WTC11 (cell line): Measurements from ENCODE around the gene TNIK. TPM values are rescaled to one million over a fixed set of nuclear protein-coding genes. Genes with fewer than 3 reads are reported as not detected.

ENCODE experiments used
- ATAC-seq: fragments of 200-7000 bp; cut with Tn5 transposase; 2 replicates; pipeline ENCODE4 v1.10.0; 2021; ENCODE audit warnings: mild to moderate bottlenecking, moderate library complexity
- CTCF ChIA-PET: fragments of 300-600 bp; sonication (Branson Sonifier 250); formaldehyde crosslinking; loops from one replicate; lab custom pipeline; 2021; ENCODE audit warnings: antibody characterized with exemption; lab: Charles Lee
- POLR2A ChIA-PET: fragments of 350-600 bp; sonication (Branson Sonifier 250); formaldehyde crosslinking; loops from one replicate; lab custom pipeline; 2021; ENCODE audit warnings: antibody characterized with exemption; lab: Charles Lee
- DNase-seq: peaks from one replicate; pipeline ENCODE4 v3.0.0; 2021; ENCODE audit warnings: low spot score
- H3K27ac Mint-ChIP-seq: 2 replicates; pipeline ENCODE4 v1.8.0; 2021; ENCODE audit warnings: mixed read lengths
- H3K27me3 Mint-ChIP-seq: 2 replicates; pipeline ENCODE4 v1.8.0; 2021; ENCODE audit warnings: low read depth, mild to moderate bottlenecking, moderate library complexity, mixed read lengths
- H3K36me3 Mint-ChIP-seq: 2 replicates; pipeline ENCODE4 v1.8.0; 2021; ENCODE audit warnings: mixed read lengths
- H3K4me1 Mint-ChIP-seq: 2 replicates; pipeline ENCODE4 v1.8.0; 2022; ENCODE audit warnings: mixed read lengths
- H3K4me3 Mint-ChIP-seq: 2 replicates; pipeline ENCODE4 v1.8.0; 2021; ENCODE audit warnings: mild to moderate bottlenecking, moderate library complexity, mixed read lengths
- H3K9me3 Mint-ChIP-seq: 2 replicates; pipeline ENCODE4 v1.8.0; 2021; ENCODE audit warnings: mixed read lengths
- EMX1 ChIP-seq: fragments of 250-450 bp; sonication (Bioruptor Pico); IDR thresholded peaks from 2 replicates; pipeline ENCODE4 v1.8.0; 2021; ENCODE audit warnings: mild to moderate bottlenecking
- GTF2I ChIP-seq: fragments of 250-450 bp; sonication (Bioruptor Pico); conservative IDR thresholded peaks from 2 replicates; pipeline ENCODE4 v1.4.0; 2021; ENCODE audit warnings: mild to moderate bottlenecking
- IRF2 ChIP-seq: sonication (generic); formaldehyde crosslinking; IDR thresholded peaks from 2 replicates; pipeline ENCODE4 v1.8.0; 2022; ENCODE audit warnings: low read depth, missing genetic modification reagents, borderline replicate concordance
- KAT7 ChIP-seq: sonication (generic); formaldehyde crosslinking; IDR thresholded peaks from 2 replicates; pipeline ENCODE4 v1.8.1; 2023; ENCODE audit warnings: missing genetic modification reagents, mild to moderate bottlenecking, borderline replicate concordance
- NFYB ChIP-seq: sonication (generic); formaldehyde crosslinking; conservative IDR thresholded peaks from 2 replicates; pipeline ENCODE4 v1.8.0; 2022; ENCODE audit warnings: low read depth, missing genetic modification reagents
- PRRX2 ChIP-seq: fragments of 250-450 bp; sonication (Bioruptor Pico); IDR thresholded peaks from 2 replicates; pipeline ENCODE4 v1.8.0; 2021; ENCODE audit warnings: mild to moderate bottlenecking
- RELA ChIP-seq: sonication (generic); formaldehyde crosslinking; IDR thresholded peaks from 2 replicates; pipeline ENCODE4 v1.8.1; 2022; ENCODE audit warnings: missing genetic modification reagents, mild to moderate bottlenecking, borderline replicate concordance
- TEAD1 ChIP-seq: sonication (generic); formaldehyde crosslinking; IDR thresholded peaks from 2 replicates; pipeline ENCODE4 v1.8.0; 2022; ENCODE audit warnings: mild to moderate bottlenecking, missing genetic modification reagents
- TP53 ChIP-seq: sonication (generic); formaldehyde crosslinking; IDR thresholded peaks from 2 replicates; pipeline ENCODE4 v1.8.1; 2023; ENCODE audit warnings: mild to moderate bottlenecking, missing genetic modification reagents
- ZNF317 ChIP-seq: sonication (generic); formaldehyde crosslinking; IDR thresholded peaks from 2 replicates; pipeline ENCODE4 v1.8.1; 2023; ENCODE audit warnings: low read depth, mild to moderate bottlenecking, moderate library complexity, missing genetic modification reagents, borderline replicate concordance
- ZNF671 ChIP-seq: fragments of 250-450 bp; sonication (Bioruptor Pico); IDR thresholded peaks from 2 replicates; pipeline ENCODE4 v1.8.0; 2021; ENCODE audit warnings: mild to moderate bottlenecking
- total RNA-seq: library from RNA; stranded (reverse); gene quantifications from 3 replicates; pipeline ENCODE4 v1.2.3, GENCODE V29; 2021
- TF ChIP-seq, protein P1 (sequence below): fragments of 250-450 bp; sonication (Bioruptor Pico); IDR thresholded peaks from 2 replicates; pipeline ENCODE4 v2.1.2; 2022; ENCODE audit warnings: mild to moderate bottlenecking, moderate library complexity
- TF ChIP-seq, protein P2 (sequence below): sonication (generic); formaldehyde crosslinking; IDR thresholded peaks from 2 replicates; pipeline ENCODE4 v1.8.1; 2023; ENCODE audit warnings: mild to moderate bottlenecking, missing genetic modification reagents, moderate library complexity
- TF ChIP-seq, protein P3 (sequence below): fragments of 200-600 bp; IDR thresholded peaks from 2 replicates; pipeline ENCODE4 v1.8.0; 2022; ENCODE audit warnings: antibody characterized with exemption
- TF ChIP-seq, protein P4 (sequence below): sonication (generic); formaldehyde crosslinking; IDR thresholded peaks from 2 replicates; pipeline ENCODE4 v1.8.1; 2022; ENCODE audit warnings: mild to moderate bottlenecking, missing genetic modification reagents, moderate library complexity, borderline replicate concordance
- TF ChIP-seq, protein P5 (sequence below): sonication (generic); formaldehyde crosslinking; IDR thresholded peaks from 2 replicates; pipeline ENCODE4 v1.8.0; 2022; ENCODE audit warnings: mild to moderate bottlenecking, missing genetic modification reagents
- TF ChIP-seq, protein P6 (sequence below): sonication (generic); formaldehyde crosslinking; IDR thresholded peaks from 2 replicates; pipeline ENCODE4 v1.8.1; 2022; ENCODE audit warnings: missing genetic modification reagents, borderline replicate concordance
- TF ChIP-seq, protein P7 (sequence below): sonication (generic); formaldehyde crosslinking; conservative IDR thresholded peaks from 2 replicates; pipeline ENCODE4 v1.8.1; 2022; ENCODE audit warnings: mild to moderate bottlenecking, missing genetic modification reagents

TNIK gene
- total RNA-seq, 1 experiment from 2014 or later = 50.3 TPM

DNA sequence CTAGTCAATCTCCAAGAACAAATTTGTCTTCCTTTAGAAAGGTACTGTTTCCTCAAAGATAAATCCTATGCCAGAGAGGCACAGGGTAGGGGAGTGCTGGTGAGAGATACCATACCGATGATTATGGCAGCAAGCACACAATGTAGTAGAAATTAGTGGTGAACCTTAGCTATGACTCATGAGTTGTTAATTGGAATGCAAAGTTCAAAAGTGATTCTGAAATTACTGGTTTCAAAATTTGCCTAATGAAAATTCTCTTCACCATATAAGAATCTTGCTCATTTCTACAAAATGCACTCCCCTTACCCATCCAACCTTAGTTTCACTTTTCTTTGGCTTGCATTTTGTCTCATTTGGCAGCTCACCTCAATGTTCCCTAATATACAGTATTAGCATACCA is 294.2 kb downstream of the TNIK start (continued):
- TF ChIP-seq, protein P1, sequence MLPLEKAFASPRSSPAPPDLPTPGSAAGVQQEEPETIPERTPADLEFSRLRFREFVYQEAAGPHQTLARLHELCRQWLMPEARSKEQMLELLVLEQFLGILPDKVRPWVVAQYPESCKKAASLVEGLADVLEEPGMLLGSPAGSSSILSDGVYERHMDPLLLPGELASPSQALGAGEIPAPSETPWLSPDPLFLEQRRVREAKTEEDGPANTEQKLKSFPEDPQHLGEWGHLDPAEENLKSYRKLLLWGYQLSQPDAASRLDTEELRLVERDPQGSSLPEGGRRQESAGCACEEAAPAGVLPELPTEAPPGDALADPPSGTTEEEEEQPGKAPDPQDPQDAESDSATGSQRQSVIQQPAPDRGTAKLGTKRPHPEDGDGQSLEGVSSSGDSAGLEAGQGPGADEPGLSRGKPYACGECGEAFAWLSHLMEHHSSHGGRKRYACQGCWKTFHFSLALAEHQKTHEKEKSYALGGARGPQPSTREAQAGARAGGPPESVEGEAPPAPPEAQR (CRISPR knock-in tag) = no peak
- TF ChIP-seq, protein P2, sequence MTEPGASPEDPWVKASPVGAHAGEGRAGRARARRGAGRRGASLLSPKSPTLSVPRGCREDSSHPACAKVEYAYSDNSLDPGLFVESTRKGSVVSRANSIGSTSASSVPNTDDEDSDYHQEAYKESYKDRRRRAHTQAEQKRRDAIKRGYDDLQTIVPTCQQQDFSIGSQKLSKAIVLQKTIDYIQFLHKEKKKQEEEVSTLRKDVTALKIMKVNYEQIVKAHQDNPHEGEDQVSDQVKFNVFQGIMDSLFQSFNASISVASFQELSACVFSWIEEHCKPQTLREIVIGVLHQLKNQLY (CRISPR knock-in tag) = no peak
- TF ChIP-seq, protein P3, sequence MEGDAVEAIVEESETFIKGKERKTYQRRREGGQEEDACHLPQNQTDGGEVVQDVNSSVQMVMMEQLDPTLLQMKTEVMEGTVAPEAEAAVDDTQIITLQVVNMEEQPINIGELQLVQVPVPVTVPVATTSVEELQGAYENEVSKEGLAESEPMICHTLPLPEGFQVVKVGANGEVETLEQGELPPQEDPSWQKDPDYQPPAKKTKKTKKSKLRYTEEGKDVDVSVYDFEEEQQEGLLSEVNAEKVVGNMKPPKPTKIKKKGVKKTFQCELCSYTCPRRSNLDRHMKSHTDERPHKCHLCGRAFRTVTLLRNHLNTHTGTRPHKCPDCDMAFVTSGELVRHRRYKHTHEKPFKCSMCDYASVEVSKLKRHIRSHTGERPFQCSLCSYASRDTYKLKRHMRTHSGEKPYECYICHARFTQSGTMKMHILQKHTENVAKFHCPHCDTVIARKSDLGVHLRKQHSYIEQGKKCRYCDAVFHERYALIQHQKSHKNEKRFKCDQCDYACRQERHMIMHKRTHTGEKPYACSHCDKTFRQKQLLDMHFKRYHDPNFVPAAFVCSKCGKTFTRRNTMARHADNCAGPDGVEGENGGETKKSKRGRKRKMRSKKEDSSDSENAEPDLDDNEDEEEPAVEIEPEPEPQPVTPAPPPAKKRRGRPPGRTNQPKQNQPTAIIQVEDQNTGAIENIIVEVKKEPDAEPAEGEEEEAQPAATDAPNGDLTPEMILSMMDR = no peak
- TF ChIP-seq, protein P4, sequence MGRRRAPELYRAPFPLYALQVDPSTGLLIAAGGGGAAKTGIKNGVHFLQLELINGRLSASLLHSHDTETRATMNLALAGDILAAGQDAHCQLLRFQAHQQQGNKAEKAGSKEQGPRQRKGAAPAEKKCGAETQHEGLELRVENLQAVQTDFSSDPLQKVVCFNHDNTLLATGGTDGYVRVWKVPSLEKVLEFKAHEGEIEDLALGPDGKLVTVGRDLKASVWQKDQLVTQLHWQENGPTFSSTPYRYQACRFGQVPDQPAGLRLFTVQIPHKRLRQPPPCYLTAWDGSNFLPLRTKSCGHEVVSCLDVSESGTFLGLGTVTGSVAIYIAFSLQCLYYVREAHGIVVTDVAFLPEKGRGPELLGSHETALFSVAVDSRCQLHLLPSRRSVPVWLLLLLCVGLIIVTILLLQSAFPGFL (CRISPR knock-in tag) = no peak
- TF ChIP-seq PRRX2 (CRISPR knock-in tag) (no peak), EMX1 (CRISPR knock-in tag) (no peak), GTF2I (CRISPR knock-in tag) (no peak), RELA (CRISPR knock-in tag) (no peak), IRF2 (CRISPR knock-in tag) (no peak), ZNF671 (CRISPR knock-in tag) (no peak), KAT7 (no peak)
- TF ChIP-seq, protein P5, sequence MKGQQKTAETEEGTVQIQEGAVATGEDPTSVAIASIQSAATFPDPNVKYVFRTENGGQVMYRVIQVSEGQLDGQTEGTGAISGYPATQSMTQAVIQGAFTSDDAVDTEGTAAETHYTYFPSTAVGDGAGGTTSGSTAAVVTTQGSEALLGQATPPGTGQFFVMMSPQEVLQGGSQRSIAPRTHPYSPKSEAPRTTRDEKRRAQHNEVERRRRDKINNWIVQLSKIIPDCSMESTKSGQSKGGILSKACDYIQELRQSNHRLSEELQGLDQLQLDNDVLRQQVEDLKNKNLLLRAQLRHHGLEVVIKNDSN (CRISPR knock-in tag) = no peak
- TF ChIP-seq, protein P6, sequence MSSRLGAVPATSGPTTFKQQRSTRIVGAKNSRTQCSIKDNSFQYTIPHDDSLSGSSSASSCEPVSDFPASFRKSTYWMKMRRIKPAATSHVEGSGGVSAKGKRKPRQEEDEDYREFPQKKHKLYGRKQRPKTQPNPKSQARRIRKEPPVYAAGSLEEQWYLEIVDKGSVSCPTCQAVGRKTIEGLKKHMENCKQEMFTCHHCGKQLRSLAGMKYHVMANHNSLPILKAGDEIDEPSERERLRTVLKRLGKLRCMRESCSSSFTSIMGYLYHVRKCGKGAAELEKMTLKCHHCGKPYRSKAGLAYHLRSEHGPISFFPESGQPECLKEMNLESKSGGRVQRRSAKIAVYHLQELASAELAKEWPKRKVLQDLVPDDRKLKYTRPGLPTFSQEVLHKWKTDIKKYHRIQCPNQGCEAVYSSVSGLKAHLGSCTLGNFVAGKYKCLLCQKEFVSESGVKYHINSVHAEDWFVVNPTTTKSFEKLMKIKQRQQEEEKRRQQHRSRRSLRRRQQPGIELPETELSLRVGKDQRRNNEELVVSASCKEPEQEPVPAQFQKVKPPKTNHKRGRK (CRISPR knock-in tag) = no peak

DNA sequence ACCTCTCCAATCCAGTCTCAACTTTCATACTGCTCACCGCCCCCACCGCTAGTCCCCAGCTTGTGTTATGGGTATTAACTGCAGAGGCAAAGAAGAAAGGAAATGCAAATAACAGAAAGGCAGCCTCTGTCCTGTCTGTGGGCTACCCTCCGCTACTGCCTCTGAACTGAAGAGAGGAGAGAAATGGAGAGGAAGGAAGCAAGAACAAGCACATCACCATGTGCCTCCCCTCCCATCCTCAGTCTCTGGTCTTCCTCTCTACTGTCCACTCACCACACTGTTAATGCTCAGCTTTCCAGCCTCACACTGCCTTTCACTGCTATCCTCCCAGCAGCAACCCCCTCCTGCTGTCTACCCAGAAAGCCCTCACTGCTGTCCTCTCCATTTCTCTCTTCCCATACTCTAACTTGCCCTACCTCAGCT is 294.7 kb downstream of the TNIK start:
- CTCF ChIA-PET = interaction anchor here (1.0 to 2.3 kb wide), 3 partner anchors 115 to 665 kb away, joined by 3 to 6 read pairs (median 4); no protein-coding TSS in a partner anchor
- POLR2A ChIA-PET = no interaction called here
- Mint-ChIP-seq H3K27ac (peak overlapping the region; percentile 34), H3K4me1 (peaks cover 36% of the 10 kb centered on the region), H3K9me3 (peaks cover 12% of the 10 kb centered on the region), H3K36me3 (peaks cover 37% of the 10 kb centered on the region), H3K4me3 (0 out of 2 replicates have a peak overlapping the region, but pooled peaks have one; percentile 0), H3K27me3 (no peaks in the 10 kb centered on the region)
- peak; percentile 46 for DNase-seq
- TF ChIP-seq ZNF317 (CRISPR knock-in tag) (peak; percentile 83), NFYB (no peak), TEAD1 (peak; percentile 26; the same call in 1 of the 2 replicates), TP53 (CRISPR knock-in tag) (no peak)
- TF ChIP-seq, protein P7, sequence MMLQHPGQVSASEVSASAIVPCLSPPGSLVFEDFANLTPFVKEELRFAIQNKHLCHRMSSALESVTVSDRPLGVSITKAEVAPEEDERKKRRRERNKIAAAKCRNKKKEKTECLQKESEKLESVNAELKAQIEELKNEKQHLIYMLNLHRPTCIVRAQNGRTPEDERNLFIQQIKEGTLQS (CRISPR knock-in tag) = no peak
- ATAC-seq = peak; percentile 88
